ENCODE results near the gene RELN.

- TF ChIP-seq CTCF (conservative IDR thresholded peaks at IDR 0.05; ENCODE audit: low read length) (no peak), EZH2phosphoT487 (IDR thresholded peaks at IDR 0.05; ENCODE audit: borderline replicate concordance) (no peak)
Measured at GRCh38 chr7:103924184-103924583, 65.3 kb downstream of the RELN start.
